Sigmoid colon (tissue), 4 donors: ENCODE results near the gene PAOX.

ENCODE experiments used
- POLR2AphosphoS5 ChIP-seq, 4 donors: sonication (generic); formaldehyde crosslinking; IDR thresholded peaks; one replicate each; pipeline ENCODE4 v1.6.1; 2017; ENCODE audit warnings: antibody characterized with exemption in 4 of 4
- TF ChIP-seq, protein P1 (sequence below), 4 experiments: fragments of 450-650 bp in 3 of 4; fragments of 200-600 bp in 1 of 4; IDR thresholded peaks; one replicate each; pipeline ENCODE4 v1.5.1; 2016 to 2019; ENCODE audit warnings: antibody characterized with exemption in 4 of 4, mild to moderate bottlenecking in 3 of 4, moderate library complexity in 2 of 4

DNA sequence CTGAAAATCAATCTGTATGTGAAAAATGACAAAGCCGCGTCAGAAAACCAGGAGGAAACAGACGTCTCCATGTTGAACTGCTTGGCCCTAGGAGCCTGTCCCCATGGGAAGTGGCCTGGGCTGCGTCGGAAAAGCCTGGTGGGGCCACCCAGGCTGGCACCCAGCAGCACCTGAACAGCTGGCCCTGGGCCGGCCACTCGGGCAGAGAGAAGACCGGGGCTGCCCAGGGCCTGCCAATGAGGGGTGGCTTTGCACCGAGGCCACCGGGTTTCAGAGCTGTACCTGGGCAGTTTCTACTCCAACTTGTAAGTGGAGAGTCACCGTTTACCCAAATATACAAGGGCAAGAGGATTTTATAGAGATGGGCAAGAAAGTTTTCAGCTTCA lies 20.1 kb upstream of the PAOX start:
- TF ChIP-seq POLR2AphosphoS5 (IDR thresholded peaks at IDR 0.05): no peak
- TF ChIP-seq, protein P1, sequence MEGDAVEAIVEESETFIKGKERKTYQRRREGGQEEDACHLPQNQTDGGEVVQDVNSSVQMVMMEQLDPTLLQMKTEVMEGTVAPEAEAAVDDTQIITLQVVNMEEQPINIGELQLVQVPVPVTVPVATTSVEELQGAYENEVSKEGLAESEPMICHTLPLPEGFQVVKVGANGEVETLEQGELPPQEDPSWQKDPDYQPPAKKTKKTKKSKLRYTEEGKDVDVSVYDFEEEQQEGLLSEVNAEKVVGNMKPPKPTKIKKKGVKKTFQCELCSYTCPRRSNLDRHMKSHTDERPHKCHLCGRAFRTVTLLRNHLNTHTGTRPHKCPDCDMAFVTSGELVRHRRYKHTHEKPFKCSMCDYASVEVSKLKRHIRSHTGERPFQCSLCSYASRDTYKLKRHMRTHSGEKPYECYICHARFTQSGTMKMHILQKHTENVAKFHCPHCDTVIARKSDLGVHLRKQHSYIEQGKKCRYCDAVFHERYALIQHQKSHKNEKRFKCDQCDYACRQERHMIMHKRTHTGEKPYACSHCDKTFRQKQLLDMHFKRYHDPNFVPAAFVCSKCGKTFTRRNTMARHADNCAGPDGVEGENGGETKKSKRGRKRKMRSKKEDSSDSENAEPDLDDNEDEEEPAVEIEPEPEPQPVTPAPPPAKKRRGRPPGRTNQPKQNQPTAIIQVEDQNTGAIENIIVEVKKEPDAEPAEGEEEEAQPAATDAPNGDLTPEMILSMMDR (IDR thresholded peaks at IDR 0.05): no peak
